KMS-11 (cell line): Measurements from ENCODE around the gene NT5M.

Source experiments
- H2AFZ ChIP-seq: fragments of 200-600 bp; sonication (generic); 2 replicates; pipeline ENCODE4 v1.6.1; 2016; ENCODE audit warnings: antibody characterized with exemption, mixed run types, low read depth
- H3K27ac ChIP-seq: fragments of 200-600 bp; sonication (generic); 2 replicates; pipeline ENCODE4 v1.6.1; 2016; ENCODE audit warnings: mild to moderate bottlenecking, mixed run types
- H3K27me3 ChIP-seq: fragments of 200-600 bp; sonication (generic); 2 replicates; pipeline ENCODE4 v1.6.1; 2017; ENCODE audit warnings: mild to moderate bottlenecking, low read depth, mixed run types, moderate library complexity; ENCODE audit not compliant: insufficient read depth
- H3K36me3 ChIP-seq: fragments of 200-600 bp; sonication (generic); 2 replicates; pipeline ENCODE4 v1.6.1; 2017; ENCODE audit warnings: mild to moderate bottlenecking, mixed run types; ENCODE audit not compliant: insufficient read depth
- H3K4me1 ChIP-seq: fragments of 200-600 bp; sonication (generic); 2 replicates; pipeline ENCODE4 v1.6.1; 2016; ENCODE audit warnings: mild to moderate bottlenecking, low read depth, mixed run types; ENCODE audit not compliant: poor library complexity, severe bottlenecking
- H3K4me2 ChIP-seq: fragments of 200-600 bp; sonication (generic); 2 replicates; pipeline ENCODE4 v1.7.0; 2016; ENCODE audit warnings: mild to moderate bottlenecking, mixed run types
- H3K4me3 ChIP-seq: fragments of 200-600 bp; sonication (generic); IDR thresholded peaks from 2 replicates; pipeline ENCODE4 v1.6.1; 2017; ENCODE audit warnings: low read depth, low read length, mixed read lengths; ENCODE audit not compliant: insufficient read depth
- H3K79me2 ChIP-seq: fragments of 200-600 bp; sonication (generic); 2 replicates; pipeline ENCODE4 v1.6.1; 2016; ENCODE audit warnings: low read depth, mixed run types; ENCODE audit not compliant: insufficient read depth
- H3K9ac ChIP-seq: fragments of 200-600 bp; sonication (generic); 2 replicates; pipeline ENCODE4 v1.6.1; 2016; ENCODE audit warnings: mild to moderate bottlenecking, mixed run types
- H4K20me1 ChIP-seq: fragments of 200-600 bp; sonication (generic); 2 replicates; pipeline ENCODE4 v1.6.1; 2016; ENCODE audit warnings: mild to moderate bottlenecking, mixed run types; ENCODE audit not compliant: insufficient read depth
- CTCF ChIP-seq: fragments of 200-600 bp; sonication (generic); conservative IDR thresholded peaks from 2 replicates; pipeline ENCODE4 v1.6.1; 2017; ENCODE audit warnings: low read depth, mild to moderate bottlenecking, antibody characterized with exemption, low read length, moderate library complexity, mixed read lengths

NT5M gene

GRCh38 chr17:17345294-17345597, 42.1 kb downstream of the NT5M start:
- no peak overlapping the region for H3K4me3 ChIP-seq
- no peak overlapping the region for H2AFZ ChIP-seq
- no peak overlapping the region for H3K9ac ChIP-seq
- no peaks in the 10 kb centered on the region for H3K79me2 ChIP-seq
- no peaks in the 10 kb centered on the region for H3K27me3 ChIP-seq
- no peak overlapping the region for H3K4me2 ChIP-seq
- no peaks in the 10 kb centered on the region for H4K20me1 ChIP-seq
- TF ChIP-seq CTCF = no peak
- no peaks in the 10 kb centered on the region for H3K36me3 ChIP-seq
- H3K4me1 ChIP-seq = no peaks in the 10 kb centered on the region
- H3K27ac ChIP-seq = no peak overlapping the region

- Histone ChIP-seq H3K79me2 (no peaks in the 10 kb centered on the region), H2AFZ (no peak overlapping the region), H3K4me3 (no peak overlapping the region), H4K20me1 (no peaks in the 10 kb centered on the region), H3K27ac (no peak overlapping the region), H3K4me1 (no peaks in the 10 kb centered on the region), H3K36me3 (no peaks in the 10 kb centered on the region), H3K9ac (no peak overlapping the region), H3K27me3 (no peaks in the 10 kb centered on the region), H3K4me2 (no peak overlapping the region)
- TF ChIP-seq CTCF = no peak
These were observed 42.7 kb downstream of the NT5M start for GRCh38 chr17:17345686-17346427.

GRCh38 chr17:17346428-17347233, 43.5 kb downstream of the NT5M start:
- Histone ChIP-seq H3K79me2 (no peaks in the 10 kb centered on the region), H4K20me1 (no peaks in the 10 kb centered on the region), H3K9ac (no peak overlapping the region)

GRCh38 chr17:17347234-17347955, 44.2 kb downstream of the NT5M start:
- H4K20me1 ChIP-seq = no peaks in the 10 kb centered on the region
- no peak overlapping the region for H3K4me2 ChIP-seq
- H3K9ac ChIP-seq = no peak overlapping the region
- H3K27ac ChIP-seq = no peak overlapping the region
- no peaks in the 10 kb centered on the region for H3K79me2 ChIP-seq
- no peak overlapping the region for H3K4me3 ChIP-seq
- H3K36me3 ChIP-seq = no peaks in the 10 kb centered on the region
- H3K4me1 ChIP-seq = no peaks in the 10 kb centered on the region
- H3K27me3 ChIP-seq = no peaks in the 10 kb centered on the region
- H2AFZ ChIP-seq = no peak overlapping the region
- TF ChIP-seq CTCF = no peak

More at GRCh38 chr17:17346428-17347233, 43.5 kb downstream of the NT5M start:
- no peaks in the 10 kb centered on the region for H3K4me1 ChIP-seq
- no peaks in the 10 kb centered on the region for H3K27me3 ChIP-seq
- H3K4me3 ChIP-seq = no peak overlapping the region
- H3K27ac ChIP-seq = no peak overlapping the region
- H3K4me2 ChIP-seq = no peak overlapping the region
- H2AFZ ChIP-seq = no peak overlapping the region
- no peaks in the 10 kb centered on the region for H3K36me3 ChIP-seq
- no peak for TF ChIP-seq CTCF
